PC-9 (cell line): Measurements from ENCODE around the gene BCAR1.

Experiments
- CTCF ChIP-seq: fragments of 200-600 bp; sonication (generic); conservative IDR thresholded peaks from 2 replicates; pipeline ENCODE4 v1.6.1; 2017; ENCODE audit warnings: mixed run types, antibody characterized with exemption, mild to moderate bottlenecking, moderate library complexity
- EZH2 ChIP-seq: fragments of 200-600 bp; sonication (generic); IDR thresholded peaks from 2 replicates; pipeline ENCODE4 v1.8.0; 2017; ENCODE audit warnings: antibody characterized with exemption, low read depth

DNA sequence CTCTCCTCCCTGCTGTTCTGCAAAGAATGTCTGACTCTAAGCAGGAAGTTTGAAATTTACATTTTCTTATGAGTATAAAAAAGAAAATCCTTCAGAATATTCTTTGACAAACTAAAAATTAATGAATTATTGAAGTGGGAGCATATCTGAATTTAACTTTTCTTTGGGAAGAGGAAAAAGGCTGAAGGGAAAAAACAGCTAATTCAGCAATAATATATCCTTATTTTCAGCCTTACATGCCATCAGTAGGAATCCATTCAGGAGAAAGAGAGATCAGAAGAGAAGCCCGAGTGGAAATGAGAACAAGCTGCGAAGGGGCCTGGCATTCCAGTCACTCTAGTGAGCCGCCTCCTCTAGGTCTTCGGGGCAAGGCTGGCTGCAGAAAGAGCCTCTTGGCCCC is 41.7 kb upstream of the BCAR1 start:
- TF ChIP-seq CTCF (no peak), EZH2 (no peak)
